PC-9 (cell line): ENCODE data around the gene ZBTB21. TPM values are rescaled to one million over a fixed set of nuclear protein-coding genes. Genes with fewer than 3 reads are reported as not detected.

Experiments used
- BruUV-seq: library from RNA; stranded (reverse); fragments of 400-500 nt; replicated peaks from 2 replicates; lab custom pipeline; 2021; lab: Mats Ljungman, UMichigan
- CTCF ChIA-PET: fragments of 300-600 bp; sonication (Branson Sonifier 250); formaldehyde crosslinking; loops from one replicate; lab custom pipeline; 2022; ENCODE audit warnings: antibody characterized with exemption; lab: Charles Lee
- POLR2A ChIA-PET: fragments of 300-600 bp; sonication (Branson Sonifier 250); formaldehyde crosslinking; loops from one replicate; lab custom pipeline; 2022; ENCODE audit warnings: antibody characterized with exemption; ENCODE audit not compliant: unreplicated experiment; lab: Charles Lee
- DNase-seq, 2 experiments: peaks; one replicate each; pipeline versions ENCODE4 v3.0.0 to v3.0.0-alpha.2; 2015 to 2022; ENCODE audit warnings: mixed read lengths in 1 of 2
- H2AFZ ChIP-seq: fragments of 200-600 bp; sonication (generic); 2 replicates; pipeline ENCODE4 v1.8.1; 2017; ENCODE audit warnings: antibody characterized with exemption
- H3F3A ChIP-seq: fragments of 200-600 bp; sonication (generic); 2 replicates; pipeline ENCODE4 v1.8.1; 2017; ENCODE audit warnings: antibody characterized with exemption, mild to moderate bottlenecking, low read depth; ENCODE audit not compliant: insufficient read depth
- H3K27ac ChIP-seq: fragments of 200-600 bp; sonication (generic); 2 replicates; pipeline ENCODE4 v1.6.1; 2016; ENCODE audit warnings: mixed run types
- H3K27me3 ChIP-seq: fragments of 200-600 bp; sonication (generic); 2 replicates; pipeline ENCODE4 v1.6.1; 2016; ENCODE audit warnings: low read depth, mixed run types; ENCODE audit not compliant: insufficient read depth
- H3K36me3 ChIP-seq: fragments of 200-600 bp; sonication (generic); 2 replicates; pipeline ENCODE4 v1.6.1; 2016; ENCODE audit warnings: low read depth, mixed run types
- H3K4me1 ChIP-seq: fragments of 200-600 bp; sonication (generic); replicated peaks from 2 replicates; pipeline ENCODE4 v1.6.1; 2016; ENCODE audit warnings: mixed run types; ENCODE audit not compliant: insufficient read depth
- H3K4me2 ChIP-seq: fragments of 200-600 bp; sonication (generic); 2 replicates; pipeline ENCODE4 v1.6.1; 2017; ENCODE audit warnings: mixed run types
- H3K4me3 ChIP-seq: fragments of 200-600 bp; sonication (generic); 2 replicates; pipeline ENCODE4 v1.6.1; 2016; ENCODE audit warnings: mixed run types
- H3K79me2 ChIP-seq: fragments of 200-600 bp; sonication (generic); 2 replicates; pipeline ENCODE4 v1.6.1; 2017; ENCODE audit warnings: low read depth, mixed run types
- H3K9me2 ChIP-seq: fragments of 200-600 bp; sonication (generic); 2 replicates; pipeline ENCODE4 v1.8.1; 2017; ENCODE audit warnings: mild to moderate bottlenecking; ENCODE audit not compliant: insufficient read depth
- H3K9me3 ChIP-seq: fragments of 200-600 bp; sonication (generic); 2 replicates; pipeline ENCODE4 v1.8.1; 2016; ENCODE audit warnings: low read depth; ENCODE audit not compliant: insufficient read depth
- H4K20me1 ChIP-seq: fragments of 200-600 bp; sonication (generic); 2 replicates; pipeline ENCODE4 v1.8.1; 2017; ENCODE audit not compliant: insufficient read depth
- CTCF ChIP-seq: fragments of 200-600 bp; sonication (generic); conservative IDR thresholded peaks from 2 replicates; pipeline ENCODE4 v1.6.1; 2017; ENCODE audit warnings: mixed run types, antibody characterized with exemption, mild to moderate bottlenecking, moderate library complexity
- EZH2 ChIP-seq: fragments of 200-600 bp; sonication (generic); IDR thresholded peaks from 2 replicates; pipeline ENCODE4 v1.8.0; 2017; ENCODE audit warnings: antibody characterized with exemption, low read depth
- intact Hi-C: fragments of 100-400 bp; cut with micrococcal nuclease; formaldehyde crosslinking; loops from one replicate; pipeline ENCODE4 v1.10.0; 2022; ENCODE audit not compliant: unreplicated experiment
- total RNA-seq: library from RNA; stranded (reverse); gene quantifications from 2 replicates; pipeline ENCODE4 v1.2.3, GENCODE V29; 2021

The ZBTB21 gene
- total RNA-seq, 1 experiment from 2014 or later: 13.5 TPM

- CTCF ChIA-PET: interaction anchor here (0.6 kb wide), 1 partner anchor 28 kb away, joined by 6 read pairs; no protein-coding TSS in a partner anchor
- Histone ChIP-seq H2AFZ (no peak overlapping the region), H3K4me1 (peaks cover 26% of the 10 kb centered on the region)
Observed at GRCh38 chr21:42058631-42059111, 48.5 kb upstream of the ZBTB21 start.

GRCh38 chr21:42057851-42058437 is 47.8 kb upstream of the ZBTB21 start:
- Histone ChIP-seq H3K79me2 (no peaks in the 10 kb centered on the region), H2AFZ (no peak overlapping the region), H4K20me1 (no peaks in the 10 kb centered on the region), H3K4me1 (peaks cover 26% of the 10 kb centered on the region), H3F3A (peaks cover 23% of the 10 kb centered on the region; the same call in 1 of the 2 replicates), H3K9me2 (no peaks in the 10 kb centered on the region), H3K27me3 (peaks cover 2% of the 10 kb centered on the region; the same call in 1 of the 2 replicates), H3K4me2 (peak overlapping the region; percentile 77), H3K9me3 (no peaks in the 10 kb centered on the region), H3K36me3 (no peaks in the 10 kb centered on the region), H3K27ac (0 out of 2 replicates have a peak overlapping the region, but pooled peaks have one; percentile 32), H3K4me3 (peak overlapping the region; percentile 51; the same call in 1 of the 2 replicates)
- no peak for TF ChIP-seq EZH2
- no peak for TF ChIP-seq CTCF
- ChIA-PET CTCF (interaction anchor here (0.6 kb wide), 1 partner anchor 29 kb away, joined by 6 read pairs; no protein-coding TSS in a partner anchor), POLR2A (no interaction called here)
- intact Hi-C loops: loop anchor here (2.0 kb wide), 1 partner anchor 37 kb away; no protein-coding TSS in a partner anchor
- BruUV-seq: no TSS peak
- no peak for DNase-seq

More at GRCh38 chr21:42058631-42059111, 48.5 kb upstream of the ZBTB21 start:
- no peak for TF ChIP-seq CTCF
- no peak for TF ChIP-seq EZH2
- DNase-seq: no peak
- H3K4me3 ChIP-seq: no peak overlapping the region
- H3K27me3 ChIP-seq: no peaks in the 10 kb centered on the region
- no TSS peak for BruUV-seq
- H3K79me2 ChIP-seq: no peaks in the 10 kb centered on the region
- peaks cover 23% of the 10 kb centered on the region; the same call in 1 of the 2 replicates for H3F3A ChIP-seq
- H3K4me2 ChIP-seq: no peak overlapping the region
- no peaks in the 10 kb centered on the region for H3K9me3 ChIP-seq
- no peaks in the 10 kb centered on the region for H3K9me2 ChIP-seq
- H3K27ac ChIP-seq: no peak overlapping the region
- H3K36me3 ChIP-seq: no peaks in the 10 kb centered on the region
- POLR2A ChIA-PET: no interaction called here
- no peaks in the 10 kb centered on the region for H4K20me1 ChIP-seq
- intact Hi-C loops: no loop called here

GRCh38 chr21:42056996-42057689 is 47.0 kb upstream of the ZBTB21 start:
- H3K4me1 ChIP-seq: peaks cover 26% of the 10 kb centered on the region
- H4K20me1 ChIP-seq: no peaks in the 10 kb centered on the region
- TF ChIP-seq CTCF (no peak), EZH2 (no peak)
- no peaks in the 10 kb centered on the region for H3K79me2 ChIP-seq
- no peaks in the 10 kb centered on the region for H3K9me3 ChIP-seq
- peak; percentile 62 to 90 for DNase-seq
- peaks cover 23% of the 10 kb centered on the region; the same call in 1 of the 2 replicates for H3F3A ChIP-seq
- ChIA-PET POLR2A (no interaction called here), CTCF (no interaction called here)
- no TSS peak for BruUV-seq
- peaks cover 5% of the 10 kb centered on the region; the same call in 1 of the 2 replicates for H3K27me3 ChIP-seq
- intact Hi-C loops: loop anchor here (2.0 kb wide), 1 partner anchor 38 kb away; no protein-coding TSS in a partner anchor
- peak overlapping the region; percentile 77 for H3K4me2 ChIP-seq
- H3K4me3 ChIP-seq: peak overlapping the region; percentile 51; the same call in 1 of the 2 replicates
- peak overlapping the region; percentile 32 for H3K27ac ChIP-seq
- H2AFZ ChIP-seq: no peak overlapping the region; the same call in 1 of the 2 replicates
- H3K9me2 ChIP-seq: no peaks in the 10 kb centered on the region
- H3K36me3 ChIP-seq: no peaks in the 10 kb centered on the region
